Type B pancreatic cell (in vitro differentiated cells): ENCODE results near the gene RNF38. TPM values are rescaled to one million over a fixed set of nuclear protein-coding genes. Genes with fewer than 3 reads are reported as not detected.
"Not testable (repeated sequence)": the region's sequence is repeated elsewhere in the genome, so short reads cannot be mapped to it uniquely, and the experiment has no call there.

ENCODE experiments used
- DNase-seq: peaks from one replicate; pipeline ENCODE4 v3.0.0; 2021; ENCODE audit warnings: mixed read lengths; ENCODE audit not compliant: unreplicated experiment; ENCODE audit errors: extremely low spot score
- H3K27ac Mint-ChIP-seq: 2 replicates; pipeline ENCODE4 v1.8.0; 2021; ENCODE audit warnings: mild to moderate bottlenecking, mixed read lengths
- H3K27me3 Mint-ChIP-seq: 2 replicates; pipeline ENCODE4 v1.8.0; 2021; ENCODE audit warnings: mixed read lengths
- H3K36me3 Mint-ChIP-seq: 2 replicates; pipeline ENCODE4 v1.8.0; 2021; ENCODE audit warnings: mixed read lengths
- H3K4me1 Mint-ChIP-seq: one replicate; pipeline ENCODE4 v1.8.0; 2021; ENCODE audit warnings: mixed read lengths; ENCODE audit not compliant: unreplicated experiment
- H3K4me3 Mint-ChIP-seq: 2 replicates; pipeline ENCODE4 v1.8.0; 2021; ENCODE audit warnings: mild to moderate bottlenecking, mixed read lengths
- H3K9me3 Mint-ChIP-seq: 2 replicates; pipeline ENCODE4 v1.8.0; 2021; ENCODE audit warnings: mixed read lengths
- CTCF ChIP-seq: fragments of 200-600 bp; sonication (generic); conservative IDR thresholded peaks from 2 replicates; pipeline ENCODE4 v1.5.0; 2021; ENCODE audit warnings: antibody characterized with exemption, mild to moderate bottlenecking
- total RNA-seq: library from RNA; stranded (reverse); gene quantifications from 2 replicates; pipeline ENCODE4 v1.2.1, GENCODE V29; 2021; ENCODE audit warnings: low replicate concordance

RNF38 gene
- total RNA-seq, 1 donor from 2014 or later: 39.9 TPM

- TF ChIP-seq CTCF: no peak
- H3K4me3 Mint-ChIP-seq: no peak overlapping the region
- H3K36me3 Mint-ChIP-seq: no peaks in the 10 kb centered on the region
- peaks cover 20% of the 10 kb centered on the region for H3K4me1 Mint-ChIP-seq
- DNase-seq: no peak
- H3K27ac Mint-ChIP-seq: no peak overlapping the region
- H3K9me3 Mint-ChIP-seq: peaks cover 4% of the 10 kb centered on the region
- no peaks in the 10 kb centered on the region for H3K27me3 Mint-ChIP-seq
These were observed 101.5 kb downstream of the RNF38 start for GRCh38 chr9:36298566-36298965.

GRCh38 chr9:36297798-36298197 is 102.3 kb downstream of the RNF38 start:
- Mint-ChIP-seq H3K4me1 (peaks cover 23% of the 10 kb centered on the region), H3K27me3 (no peaks in the 10 kb centered on the region), H3K27ac (no peak overlapping the region), H3K4me3 (no peak overlapping the region), H3K9me3 (peaks cover 4% of the 10 kb centered on the region), H3K36me3 (no peaks in the 10 kb centered on the region)
- no peak for DNase-seq
- no peak for TF ChIP-seq CTCF

GRCh38 chr9:36294996-36295395 is 105.1 kb downstream of the RNF38 start:
- not testable (repeated sequence) for H3K9me3 Mint-ChIP-seq, DNase-seq, H3K4me3 Mint-ChIP-seq, H3K27me3 Mint-ChIP-seq, H3K27ac Mint-ChIP-seq, H3K36me3 Mint-ChIP-seq
- H3K4me1 Mint-ChIP-seq: peaks cover 28% of the 10 kb centered on the region

- H3K4me1 Mint-ChIP-seq: peaks cover 24% of the 10 kb centered on the region
- TF ChIP-seq CTCF: no peak
- H3K36me3 Mint-ChIP-seq: no peaks in the 10 kb centered on the region
- peak overlapping the region; percentile 41 for H3K27ac Mint-ChIP-seq
- H3K9me3 Mint-ChIP-seq: peaks cover 4% of the 10 kb centered on the region
- H3K27me3 Mint-ChIP-seq: no peaks in the 10 kb centered on the region
- DNase-seq: no peak
- H3K4me3 Mint-ChIP-seq: no peak overlapping the region
These were observed 106.2 kb downstream of the RNF38 start for GRCh38 chr9:36293918-36294317.

- Mint-ChIP-seq H3K4me3 (no peak overlapping the region), H3K4me1 (peaks cover 20% of the 10 kb centered on the region), H3K9me3 (peaks cover 4% of the 10 kb centered on the region), H3K27ac (no peak overlapping the region), H3K36me3 (no peaks in the 10 kb centered on the region), H3K27me3 (no peaks in the 10 kb centered on the region)
- no peak for DNase-seq
- no peak for TF ChIP-seq CTCF
These were observed 106.9 kb downstream of the RNF38 start for GRCh38 chr9:36293171-36293570.

- TF ChIP-seq CTCF: no peak
- H3K4me3 Mint-ChIP-seq: no peak overlapping the region
- H3K27ac Mint-ChIP-seq: no peak overlapping the region
- peaks cover 20% of the 10 kb centered on the region for H3K4me1 Mint-ChIP-seq
- H3K36me3 Mint-ChIP-seq: no peaks in the 10 kb centered on the region
- H3K27me3 Mint-ChIP-seq: no peaks in the 10 kb centered on the region
- peaks cover 4% of the 10 kb centered on the region for H3K9me3 Mint-ChIP-seq
- no peak for DNase-seq
These were observed 107.4 kb downstream of the RNF38 start for GRCh38 chr9:36292641-36293040.
